ENCODE data around the gene DOCK1.
A peak's percentile ranks its signal among the peaks of the same experiment; 100 is the strongest.

DOCK1 gene

DNA sequence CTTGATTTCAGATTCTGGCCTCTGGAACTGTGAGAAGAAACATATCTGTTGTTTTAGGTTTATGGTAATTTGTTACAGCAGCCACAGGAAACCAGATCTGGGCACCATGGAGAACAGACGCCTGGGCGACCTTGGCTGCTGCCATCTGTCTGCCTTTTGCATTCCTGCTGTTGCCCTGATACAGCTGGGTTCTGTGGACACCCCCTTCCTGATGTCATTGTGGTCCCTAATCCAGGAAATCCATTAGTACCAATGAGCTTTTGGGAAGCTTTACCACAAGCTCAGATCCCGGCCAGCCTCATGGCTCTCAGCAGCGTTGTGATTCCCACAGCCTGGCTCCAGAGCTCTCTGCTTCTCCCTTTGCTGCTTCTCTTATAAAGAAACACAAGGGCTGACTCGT is 469.7 kb downstream of the DOCK1 start:
- no peaks in the 10 kb centered on the region for H3K9me3 Mint-ChIP-seq
- H3K27me3 Mint-ChIP-seq (ENCODE audit: low read depth, poor library complexity), result no peaks in the 10 kb centered on the region
- H3K4me3 Mint-ChIP-seq, result no peak overlapping the region
- H3K4me1 Mint-ChIP-seq, result peaks cover 21% of the 10 kb centered on the region
- peak overlapping the region; percentile 36 for H3K27ac Mint-ChIP-seq
- no peak for DNase-seq
- peaks cover 37% of the 10 kb centered on the region for H3K36me3 Mint-ChIP-seq (ENCODE audit: low read depth)
- TF ChIP-seq, protein P1, sequence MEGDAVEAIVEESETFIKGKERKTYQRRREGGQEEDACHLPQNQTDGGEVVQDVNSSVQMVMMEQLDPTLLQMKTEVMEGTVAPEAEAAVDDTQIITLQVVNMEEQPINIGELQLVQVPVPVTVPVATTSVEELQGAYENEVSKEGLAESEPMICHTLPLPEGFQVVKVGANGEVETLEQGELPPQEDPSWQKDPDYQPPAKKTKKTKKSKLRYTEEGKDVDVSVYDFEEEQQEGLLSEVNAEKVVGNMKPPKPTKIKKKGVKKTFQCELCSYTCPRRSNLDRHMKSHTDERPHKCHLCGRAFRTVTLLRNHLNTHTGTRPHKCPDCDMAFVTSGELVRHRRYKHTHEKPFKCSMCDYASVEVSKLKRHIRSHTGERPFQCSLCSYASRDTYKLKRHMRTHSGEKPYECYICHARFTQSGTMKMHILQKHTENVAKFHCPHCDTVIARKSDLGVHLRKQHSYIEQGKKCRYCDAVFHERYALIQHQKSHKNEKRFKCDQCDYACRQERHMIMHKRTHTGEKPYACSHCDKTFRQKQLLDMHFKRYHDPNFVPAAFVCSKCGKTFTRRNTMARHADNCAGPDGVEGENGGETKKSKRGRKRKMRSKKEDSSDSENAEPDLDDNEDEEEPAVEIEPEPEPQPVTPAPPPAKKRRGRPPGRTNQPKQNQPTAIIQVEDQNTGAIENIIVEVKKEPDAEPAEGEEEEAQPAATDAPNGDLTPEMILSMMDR (IDR thresholded peaks at IDR 0.05), result no peak

DNA sequence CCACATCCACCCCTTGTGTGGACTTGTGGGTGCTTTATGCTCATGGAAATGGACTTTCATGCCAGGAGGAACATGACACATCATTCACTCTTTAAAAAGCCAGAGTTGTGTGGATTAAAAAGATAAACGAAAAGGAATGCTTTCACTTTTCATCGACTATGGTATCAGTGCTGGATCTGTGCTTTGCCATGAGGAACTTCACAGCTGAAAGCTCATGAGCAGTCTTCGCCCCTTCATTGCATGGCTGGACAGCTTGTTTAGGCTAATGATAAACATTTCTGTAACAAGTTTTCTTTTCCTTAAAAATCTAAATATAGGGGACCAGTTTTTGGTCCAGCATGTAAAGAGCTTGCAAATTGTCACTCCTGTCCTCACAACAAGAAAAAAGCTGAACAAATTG is 470.2 kb downstream of the DOCK1 start:
- H3K36me3 Mint-ChIP-seq (ENCODE audit: low read depth), result peaks cover 37% of the 10 kb centered on the region

DNA sequence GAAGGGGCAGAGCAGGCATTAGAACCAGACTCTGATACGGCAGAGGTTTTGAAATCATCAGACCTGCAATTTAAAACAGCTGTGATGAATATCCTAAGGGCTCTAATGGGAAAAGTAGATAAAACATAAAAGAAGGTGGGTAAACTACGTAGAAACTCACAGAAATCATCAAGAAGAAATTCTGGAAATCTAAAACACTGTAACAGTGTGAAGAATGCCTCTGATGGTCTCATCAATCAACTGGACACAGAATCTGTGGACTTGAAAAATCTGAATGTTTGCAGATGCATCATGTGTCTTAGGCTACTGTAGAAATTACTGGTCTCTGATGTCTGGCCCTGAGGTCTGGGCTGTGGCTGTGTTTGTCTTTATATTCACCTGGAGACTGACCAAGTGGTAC is 470.8 kb downstream of the DOCK1 start:
- H3K4me1 Mint-ChIP-seq, result peaks cover 21% of the 10 kb centered on the region
- no peak overlapping the region for H3K4me3 Mint-ChIP-seq
- H3K36me3 Mint-ChIP-seq (ENCODE audit: low read depth), result peaks cover 37% of the 10 kb centered on the region
- DNase-seq, result no peak
- H3K27me3 Mint-ChIP-seq (ENCODE audit: low read depth, poor library complexity), result no peaks in the 10 kb centered on the region
- H3K9me3 Mint-ChIP-seq, result no peaks in the 10 kb centered on the region
- no peak overlapping the region for H3K27ac Mint-ChIP-seq
- TF ChIP-seq, protein P1 (IDR thresholded peaks at IDR 0.05), result no peak

More for the DNA sequence above, 470.2 kb downstream of the DOCK1 start:
- no peak overlapping the region for H3K4me3 Mint-ChIP-seq
- no peaks in the 10 kb centered on the region for H3K9me3 Mint-ChIP-seq
- H3K27ac Mint-ChIP-seq, result peak overlapping the region; percentile 42
- no peak for DNase-seq
- TF ChIP-seq, protein P1 (IDR thresholded peaks at IDR 0.05), result no peak
- no peaks in the 10 kb centered on the region for H3K27me3 Mint-ChIP-seq (ENCODE audit: low read depth, poor library complexity)
- peaks cover 21% of the 10 kb centered on the region for H3K4me1 Mint-ChIP-seq

DNA sequence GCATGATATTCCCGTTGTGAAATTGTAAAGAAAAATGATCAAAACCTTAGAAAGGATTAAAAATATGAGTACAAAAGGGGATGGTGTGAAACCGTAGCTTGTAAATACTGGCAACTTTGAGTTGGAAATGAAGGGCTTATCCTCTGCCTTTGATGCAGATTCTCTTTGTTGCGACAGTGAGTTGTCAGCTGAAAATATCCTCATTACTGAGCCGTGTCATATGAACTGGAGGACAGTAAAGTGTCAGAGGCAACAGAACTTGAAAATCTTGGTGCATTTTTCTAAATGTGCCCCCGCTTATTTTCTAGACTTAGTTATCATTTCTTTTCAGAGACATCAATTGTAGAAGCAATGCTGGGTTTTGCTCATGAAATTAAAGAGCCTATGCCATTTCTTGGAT is 473.4 kb downstream of the DOCK1 start:
- H3K36me3 Mint-ChIP-seq (ENCODE audit: low read depth), result peaks cover 40% of the 10 kb centered on the region
- no peak for DNase-seq
- H3K27me3 Mint-ChIP-seq (ENCODE audit: low read depth, poor library complexity), result no peaks in the 10 kb centered on the region
- H3K4me1 Mint-ChIP-seq, result peaks cover 2% of the 10 kb centered on the region
- no peak overlapping the region for H3K27ac Mint-ChIP-seq
- H3K4me3 Mint-ChIP-seq, result no peak overlapping the region
- TF ChIP-seq, protein P1 (IDR thresholded peaks at IDR 0.05), result no peak
- H3K9me3 Mint-ChIP-seq, result no peaks in the 10 kb centered on the region

DNA sequence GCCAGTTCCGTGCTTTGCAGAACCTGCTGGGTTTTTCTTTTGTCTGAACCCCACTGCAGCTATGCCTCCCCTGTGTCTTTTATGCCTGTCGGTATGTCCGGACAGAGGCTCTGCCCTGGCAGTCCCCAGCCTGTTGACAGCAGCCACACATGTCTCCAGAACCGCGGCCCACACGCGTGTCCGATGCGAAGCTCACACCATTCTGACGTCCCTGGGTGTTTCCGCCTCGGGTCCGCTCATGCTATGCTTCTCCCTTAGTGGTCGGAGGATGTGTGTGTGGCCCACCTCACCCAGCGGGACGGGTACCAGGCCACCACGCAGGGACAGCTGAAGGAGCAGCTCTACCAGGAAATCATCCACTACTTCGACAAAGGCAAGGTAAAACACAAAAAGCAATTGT is 479.3 kb downstream of the DOCK1 start:
- H3K4me1 Mint-ChIP-seq, result peaks cover 6% of the 10 kb centered on the region
- TF ChIP-seq, protein P1 (IDR thresholded peaks at IDR 0.05), result no peak
- peaks cover 32% of the 10 kb centered on the region for H3K36me3 Mint-ChIP-seq (ENCODE audit: low read depth)
- H3K27me3 Mint-ChIP-seq (ENCODE audit: low read depth, poor library complexity), result peaks cover 4% of the 10 kb centered on the region
- DNase-seq, result no peak
- no peaks in the 10 kb centered on the region for H3K9me3 Mint-ChIP-seq
- no peak overlapping the region for H3K4me3 Mint-ChIP-seq
- H3K27ac Mint-ChIP-seq, result no peak overlapping the region

DNA sequence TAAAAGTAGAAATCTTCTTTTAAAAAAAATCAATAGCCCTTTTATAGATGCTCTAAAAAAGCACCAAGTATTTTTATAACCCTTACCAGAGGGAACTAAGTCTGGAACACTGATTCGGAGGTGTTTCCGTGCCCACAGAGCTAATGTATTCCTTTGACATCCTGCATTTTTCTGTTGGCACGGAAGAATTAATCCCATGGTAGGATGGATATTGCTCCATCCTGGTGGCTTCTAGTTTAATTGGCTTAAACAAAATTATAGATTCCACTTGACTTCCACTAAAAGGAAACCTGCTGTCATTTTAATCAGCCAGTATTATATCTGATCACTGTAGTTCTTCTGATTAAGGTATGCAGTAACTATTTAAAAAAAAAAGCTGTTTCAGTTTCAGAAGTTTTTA is 479.8 kb downstream of the DOCK1 start:
- no peak overlapping the region for H3K4me3 Mint-ChIP-seq

More for the DNA sequence above, 479.8 kb downstream of the DOCK1 start:
- Mint-ChIP-seq H3K9me3 (no peaks in the 10 kb centered on the region), H3K27me3 (ENCODE audit: low read depth, poor library complexity) (peaks cover 4% of the 10 kb centered on the region), H3K27ac (no peak overlapping the region), H3K36me3 (ENCODE audit: low read depth) (peaks cover 37% of the 10 kb centered on the region), H3K4me1 (peaks cover 6% of the 10 kb centered on the region)
- TF ChIP-seq, protein P1 (IDR thresholded peaks at IDR 0.05), result no peak
- DNase-seq, result no peak

Data from nephron progenitor cell (in vitro differentiated cells).